ENCODE measurements around the gene LRP1B.

- TF ChIP-seq, protein P1, sequence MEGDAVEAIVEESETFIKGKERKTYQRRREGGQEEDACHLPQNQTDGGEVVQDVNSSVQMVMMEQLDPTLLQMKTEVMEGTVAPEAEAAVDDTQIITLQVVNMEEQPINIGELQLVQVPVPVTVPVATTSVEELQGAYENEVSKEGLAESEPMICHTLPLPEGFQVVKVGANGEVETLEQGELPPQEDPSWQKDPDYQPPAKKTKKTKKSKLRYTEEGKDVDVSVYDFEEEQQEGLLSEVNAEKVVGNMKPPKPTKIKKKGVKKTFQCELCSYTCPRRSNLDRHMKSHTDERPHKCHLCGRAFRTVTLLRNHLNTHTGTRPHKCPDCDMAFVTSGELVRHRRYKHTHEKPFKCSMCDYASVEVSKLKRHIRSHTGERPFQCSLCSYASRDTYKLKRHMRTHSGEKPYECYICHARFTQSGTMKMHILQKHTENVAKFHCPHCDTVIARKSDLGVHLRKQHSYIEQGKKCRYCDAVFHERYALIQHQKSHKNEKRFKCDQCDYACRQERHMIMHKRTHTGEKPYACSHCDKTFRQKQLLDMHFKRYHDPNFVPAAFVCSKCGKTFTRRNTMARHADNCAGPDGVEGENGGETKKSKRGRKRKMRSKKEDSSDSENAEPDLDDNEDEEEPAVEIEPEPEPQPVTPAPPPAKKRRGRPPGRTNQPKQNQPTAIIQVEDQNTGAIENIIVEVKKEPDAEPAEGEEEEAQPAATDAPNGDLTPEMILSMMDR (IDR thresholded peaks at IDR 0.05) = no peak
- TF ChIP-seq POLR2A (IDR thresholded peaks at IDR 0.05) = no peak
Measured at GRCh38 chr2:140657657-140658056, 1473.2 kb downstream of the LRP1B start.

Measured in right lobe of liver (tissue), 4 donors.